Measurements from ENCODE around the gene REN.

DNA sequence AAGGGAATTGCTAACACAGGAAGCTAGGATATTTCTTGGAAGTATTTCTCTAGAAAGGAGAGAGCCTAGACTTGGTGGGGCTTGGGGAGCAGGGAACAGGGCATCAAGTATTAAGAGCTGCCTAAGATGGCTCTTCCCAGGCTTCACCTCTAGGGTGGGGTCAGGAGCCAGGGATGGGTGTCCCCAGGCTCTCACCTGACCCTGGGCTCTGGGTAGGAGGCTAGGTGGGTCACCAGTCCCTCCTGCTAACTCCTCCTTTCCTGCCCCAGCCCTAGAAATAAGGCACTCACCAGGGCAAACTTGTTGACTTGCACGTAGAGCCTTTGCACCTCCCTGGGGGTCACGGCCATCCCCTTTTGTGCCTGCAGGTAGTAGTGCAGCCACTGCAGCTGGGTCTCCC lies 29.3 kb downstream of the REN start:
- TF ChIP-seq, protein P1, sequence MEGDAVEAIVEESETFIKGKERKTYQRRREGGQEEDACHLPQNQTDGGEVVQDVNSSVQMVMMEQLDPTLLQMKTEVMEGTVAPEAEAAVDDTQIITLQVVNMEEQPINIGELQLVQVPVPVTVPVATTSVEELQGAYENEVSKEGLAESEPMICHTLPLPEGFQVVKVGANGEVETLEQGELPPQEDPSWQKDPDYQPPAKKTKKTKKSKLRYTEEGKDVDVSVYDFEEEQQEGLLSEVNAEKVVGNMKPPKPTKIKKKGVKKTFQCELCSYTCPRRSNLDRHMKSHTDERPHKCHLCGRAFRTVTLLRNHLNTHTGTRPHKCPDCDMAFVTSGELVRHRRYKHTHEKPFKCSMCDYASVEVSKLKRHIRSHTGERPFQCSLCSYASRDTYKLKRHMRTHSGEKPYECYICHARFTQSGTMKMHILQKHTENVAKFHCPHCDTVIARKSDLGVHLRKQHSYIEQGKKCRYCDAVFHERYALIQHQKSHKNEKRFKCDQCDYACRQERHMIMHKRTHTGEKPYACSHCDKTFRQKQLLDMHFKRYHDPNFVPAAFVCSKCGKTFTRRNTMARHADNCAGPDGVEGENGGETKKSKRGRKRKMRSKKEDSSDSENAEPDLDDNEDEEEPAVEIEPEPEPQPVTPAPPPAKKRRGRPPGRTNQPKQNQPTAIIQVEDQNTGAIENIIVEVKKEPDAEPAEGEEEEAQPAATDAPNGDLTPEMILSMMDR (IDR thresholded peaks at IDR 0.05; ENCODE audit: insufficient read depth, low read depth, low read length), result no peak
- no peak for TF ChIP-seq EZH2 (IDR thresholded peaks at IDR 0.05; ENCODE audit: insufficient read depth, low read length)
